ENCODE data around the gene RABAC1. TPM values are rescaled to one million over a fixed set of nuclear protein-coding genes. Genes with fewer than 3 reads are reported as not detected.

RABAC1 gene
- total and polyA plus RNA-seq, 2 of the 8 experiments (the other 6 are each of a cell fraction or from before 2014, with no cell fraction given) = 124 to 439 TPM

DNA sequence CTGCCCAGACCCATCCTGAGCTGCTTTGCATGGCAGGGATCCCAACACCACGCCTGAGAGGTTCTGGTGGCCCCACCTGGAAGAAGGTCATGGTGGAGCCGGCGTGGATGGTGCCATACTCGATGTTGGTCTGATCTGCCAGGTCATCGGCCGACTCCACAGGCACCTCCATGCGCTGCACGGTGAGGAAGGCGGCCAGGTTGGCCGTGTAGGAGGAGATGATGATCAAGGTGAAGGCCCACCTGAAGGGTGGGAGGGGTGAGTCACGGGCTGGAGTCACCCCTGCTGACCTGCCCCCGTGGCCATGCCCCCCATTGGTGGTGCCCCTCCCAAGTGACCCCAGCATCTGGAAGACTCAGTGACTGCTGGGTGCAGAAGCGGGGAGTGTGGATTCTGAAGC lies 47.4 kb upstream of the RABAC1 start (continued):
- TF ChIP-seq, protein P1, sequence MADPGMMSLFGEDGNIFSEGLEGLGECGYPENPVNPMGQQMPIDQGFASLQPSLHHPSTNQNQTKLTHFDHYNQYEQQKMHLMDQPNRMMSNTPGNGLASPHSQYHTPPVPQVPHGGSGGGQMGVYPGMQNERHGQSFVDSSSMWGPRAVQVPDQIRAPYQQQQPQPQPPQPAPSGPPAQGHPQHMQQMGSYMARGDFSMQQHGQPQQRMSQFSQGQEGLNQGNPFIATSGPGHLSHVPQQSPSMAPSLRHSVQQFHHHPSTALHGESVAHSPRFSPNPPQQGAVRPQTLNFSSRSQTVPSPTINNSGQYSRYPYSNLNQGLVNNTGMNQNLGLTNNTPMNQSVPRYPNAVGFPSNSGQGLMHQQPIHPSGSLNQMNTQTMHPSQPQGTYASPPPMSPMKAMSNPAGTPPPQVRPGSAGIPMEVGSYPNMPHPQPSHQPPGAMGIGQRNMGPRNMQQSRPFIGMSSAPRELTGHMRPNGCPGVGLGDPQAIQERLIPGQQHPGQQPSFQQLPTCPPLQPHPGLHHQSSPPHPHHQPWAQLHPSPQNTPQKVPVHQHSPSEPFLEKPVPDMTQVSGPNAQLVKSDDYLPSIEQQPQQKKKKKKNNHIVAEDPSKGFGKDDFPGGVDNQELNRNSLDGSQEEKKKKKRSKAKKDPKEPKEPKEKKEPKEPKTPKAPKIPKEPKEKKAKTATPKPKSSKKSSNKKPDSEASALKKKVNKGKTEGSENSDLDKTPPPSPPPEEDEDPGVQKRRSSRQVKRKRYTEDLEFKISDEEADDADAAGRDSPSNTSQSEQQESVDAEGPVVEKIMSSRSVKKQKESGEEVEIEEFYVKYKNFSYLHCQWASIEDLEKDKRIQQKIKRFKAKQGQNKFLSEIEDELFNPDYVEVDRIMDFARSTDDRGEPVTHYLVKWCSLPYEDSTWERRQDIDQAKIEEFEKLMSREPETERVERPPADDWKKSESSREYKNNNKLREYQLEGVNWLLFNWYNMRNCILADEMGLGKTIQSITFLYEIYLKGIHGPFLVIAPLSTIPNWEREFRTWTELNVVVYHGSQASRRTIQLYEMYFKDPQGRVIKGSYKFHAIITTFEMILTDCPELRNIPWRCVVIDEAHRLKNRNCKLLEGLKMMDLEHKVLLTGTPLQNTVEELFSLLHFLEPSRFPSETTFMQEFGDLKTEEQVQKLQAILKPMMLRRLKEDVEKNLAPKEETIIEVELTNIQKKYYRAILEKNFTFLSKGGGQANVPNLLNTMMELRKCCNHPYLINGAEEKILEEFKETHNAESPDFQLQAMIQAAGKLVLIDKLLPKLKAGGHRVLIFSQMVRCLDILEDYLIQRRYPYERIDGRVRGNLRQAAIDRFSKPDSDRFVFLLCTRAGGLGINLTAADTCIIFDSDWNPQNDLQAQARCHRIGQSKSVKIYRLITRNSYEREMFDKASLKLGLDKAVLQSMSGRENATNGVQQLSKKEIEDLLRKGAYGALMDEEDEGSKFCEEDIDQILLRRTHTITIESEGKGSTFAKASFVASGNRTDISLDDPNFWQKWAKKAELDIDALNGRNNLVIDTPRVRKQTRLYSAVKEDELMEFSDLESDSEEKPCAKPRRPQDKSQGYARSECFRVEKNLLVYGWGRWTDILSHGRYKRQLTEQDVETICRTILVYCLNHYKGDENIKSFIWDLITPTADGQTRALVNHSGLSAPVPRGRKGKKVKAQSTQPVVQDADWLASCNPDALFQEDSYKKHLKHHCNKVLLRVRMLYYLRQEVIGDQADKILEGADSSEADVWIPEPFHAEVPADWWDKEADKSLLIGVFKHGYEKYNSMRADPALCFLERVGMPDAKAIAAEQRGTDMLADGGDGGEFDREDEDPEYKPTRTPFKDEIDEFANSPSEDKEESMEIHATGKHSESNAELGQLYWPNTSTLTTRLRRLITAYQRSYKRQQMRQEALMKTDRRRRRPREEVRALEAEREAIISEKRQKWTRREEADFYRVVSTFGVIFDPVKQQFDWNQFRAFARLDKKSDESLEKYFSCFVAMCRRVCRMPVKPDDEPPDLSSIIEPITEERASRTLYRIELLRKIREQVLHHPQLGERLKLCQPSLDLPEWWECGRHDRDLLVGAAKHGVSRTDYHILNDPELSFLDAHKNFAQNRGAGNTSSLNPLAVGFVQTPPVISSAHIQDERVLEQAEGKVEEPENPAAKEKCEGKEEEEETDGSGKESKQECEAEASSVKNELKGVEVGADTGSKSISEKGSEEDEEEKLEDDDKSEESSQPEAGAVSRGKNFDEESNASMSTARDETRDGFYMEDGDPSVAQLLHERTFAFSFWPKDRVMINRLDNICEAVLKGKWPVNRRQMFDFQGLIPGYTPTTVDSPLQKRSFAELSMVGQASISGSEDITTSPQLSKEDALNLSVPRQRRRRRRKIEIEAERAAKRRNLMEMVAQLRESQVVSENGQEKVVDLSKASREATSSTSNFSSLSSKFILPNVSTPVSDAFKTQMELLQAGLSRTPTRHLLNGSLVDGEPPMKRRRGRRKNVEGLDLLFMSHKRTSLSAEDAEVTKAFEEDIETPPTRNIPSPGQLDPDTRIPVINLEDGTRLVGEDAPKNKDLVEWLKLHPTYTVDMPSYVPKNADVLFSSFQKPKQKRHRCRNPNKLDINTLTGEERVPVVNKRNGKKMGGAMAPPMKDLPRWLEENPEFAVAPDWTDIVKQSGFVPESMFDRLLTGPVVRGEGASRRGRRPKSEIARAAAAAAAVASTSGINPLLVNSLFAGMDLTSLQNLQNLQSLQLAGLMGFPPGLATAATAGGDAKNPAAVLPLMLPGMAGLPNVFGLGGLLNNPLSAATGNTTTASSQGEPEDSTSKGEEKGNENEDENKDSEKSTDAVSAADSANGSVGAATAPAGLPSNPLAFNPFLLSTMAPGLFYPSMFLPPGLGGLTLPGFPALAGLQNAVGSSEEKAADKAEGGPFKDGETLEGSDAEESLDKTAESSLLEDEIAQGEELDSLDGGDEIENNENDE (IDR thresholded peaks at IDR 0.05; ENCODE audit: insufficient replicate concordance, low read length) = no peak
- TF ChIP-seq CHD2 (IDR thresholded peaks at IDR 0.05; ENCODE audit: low read length) (no peak), KDM5A (IDR thresholded peaks at IDR 0.05; ENCODE audit: low read length) (no peak)

All from H1 (cell line).